Endothelial cell of umbilical vein (primary cell): Measurements from ENCODE around the gene SMIM30.

ENCODE experiments used
- EZH2 ChIP-seq: IDR thresholded peaks from 2 replicates; pipeline ENCODE4 v1.6.1; 2012; ENCODE audit warnings: borderline replicate concordance, low read depth, mild to moderate bottlenecking, moderate library complexity, low read length, inconsistent platforms; ENCODE audit not compliant: severe bottlenecking
- FOS ChIP-seq: IDR thresholded peaks from 2 replicates; pipeline ENCODE4 v1.6.1; 2011; ENCODE audit warnings: mild to moderate bottlenecking, low read length, moderate library complexity, borderline replicate concordance; ENCODE audit not compliant: insufficient read depth
- GATA2 ChIP-seq: IDR thresholded peaks from 2 replicates; pipeline ENCODE4 v1.7.0; 2011; ENCODE audit warnings: low read depth, mild to moderate bottlenecking, moderate library complexity, mixed read lengths, low read length; ENCODE audit not compliant: insufficient read length, insufficient read depth
- JUN ChIP-seq: IDR thresholded peaks from 2 replicates; pipeline ENCODE4 v1.6.1; 2011; ENCODE audit warnings: borderline replicate concordance, low read depth; ENCODE audit not compliant: insufficient read length, insufficient read depth
- MYC ChIP-seq: IDR thresholded peaks from one replicate; pipeline ENCODE4 v1.6.1; 2011; ENCODE audit warnings: mild to moderate bottlenecking, low read depth, low read length
- POLR2A ChIP-seq: IDR thresholded peaks from 2 replicates; pipeline ENCODE4 v1.6.1; 2012; ENCODE audit warnings: low read depth, mild to moderate bottlenecking, control low read depth, low read length
- POLR2AphosphoS5 ChIP-seq: IDR thresholded peaks from 2 replicates; pipeline ENCODE4 v1.6.1; 2012; ENCODE audit warnings: low read depth, mild to moderate bottlenecking, control low read depth, low read length, moderate library complexity; ENCODE audit not compliant: insufficient read depth
- TF ChIP-seq, protein P1 (sequence below), 2 donors: IDR thresholded peaks; 1 replicate in 1 of 2; 2 replicates in 1 of 2; pipeline ENCODE4 v1.5.1; 2011; ENCODE audit warnings: low read length in 2 of 2, mild to moderate bottlenecking in 2 of 2, moderate library complexity in 2 of 2, control low read depth in 1 of 2, inconsistent platforms in 1 of 2, low read depth in 1 of 2; ENCODE audit not compliant: insufficient read depth in 1 of 2; ENCODE audit errors: extremely low read depth in 1 of 2
- TF ChIP-seq, protein P2 (sequence below): IDR thresholded peaks from 2 replicates; pipeline ENCODE4 v1.6.1; 2011; ENCODE audit not compliant: insufficient read depth, insufficient read length

- TF ChIP-seq POLR2AphosphoS5: no peak
- no peak for TF ChIP-seq POLR2A
- no peak for TF ChIP-seq EZH2
- TF ChIP-seq, protein P1, sequence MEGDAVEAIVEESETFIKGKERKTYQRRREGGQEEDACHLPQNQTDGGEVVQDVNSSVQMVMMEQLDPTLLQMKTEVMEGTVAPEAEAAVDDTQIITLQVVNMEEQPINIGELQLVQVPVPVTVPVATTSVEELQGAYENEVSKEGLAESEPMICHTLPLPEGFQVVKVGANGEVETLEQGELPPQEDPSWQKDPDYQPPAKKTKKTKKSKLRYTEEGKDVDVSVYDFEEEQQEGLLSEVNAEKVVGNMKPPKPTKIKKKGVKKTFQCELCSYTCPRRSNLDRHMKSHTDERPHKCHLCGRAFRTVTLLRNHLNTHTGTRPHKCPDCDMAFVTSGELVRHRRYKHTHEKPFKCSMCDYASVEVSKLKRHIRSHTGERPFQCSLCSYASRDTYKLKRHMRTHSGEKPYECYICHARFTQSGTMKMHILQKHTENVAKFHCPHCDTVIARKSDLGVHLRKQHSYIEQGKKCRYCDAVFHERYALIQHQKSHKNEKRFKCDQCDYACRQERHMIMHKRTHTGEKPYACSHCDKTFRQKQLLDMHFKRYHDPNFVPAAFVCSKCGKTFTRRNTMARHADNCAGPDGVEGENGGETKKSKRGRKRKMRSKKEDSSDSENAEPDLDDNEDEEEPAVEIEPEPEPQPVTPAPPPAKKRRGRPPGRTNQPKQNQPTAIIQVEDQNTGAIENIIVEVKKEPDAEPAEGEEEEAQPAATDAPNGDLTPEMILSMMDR (IDR thresholded peaks at IDR 0.05; ENCODE audit: extremely low read depth in 1 of 2, insufficient read depth in 1 of 2, low read depth in 1 of 2, low read length in 2 of 2): no peak
- TF ChIP-seq JUN: no peak
- TF ChIP-seq MYC: no peak
- TF ChIP-seq, protein P2, sequence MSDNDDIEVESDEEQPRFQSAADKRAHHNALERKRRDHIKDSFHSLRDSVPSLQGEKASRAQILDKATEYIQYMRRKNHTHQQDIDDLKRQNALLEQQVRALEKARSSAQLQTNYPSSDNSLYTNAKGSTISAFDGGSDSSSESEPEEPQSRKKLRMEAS: no peak
- no peak for TF ChIP-seq GATA2
- no peak for TF ChIP-seq FOS
These were observed 33.7 kb downstream of the SMIM30 start for GRCh38 chr7:113084496-113085172.
